ENCODE data around the gene BACE1-AS.
A peak's percentile ranks its signal among the peaks of the same experiment; 100 is the strongest.
"Not testable (repeated sequence)": the region's sequence is repeated elsewhere in the genome, so short reads cannot be mapped to it uniquely, and the experiment has no call there.

BACE1-AS gene

DNA sequence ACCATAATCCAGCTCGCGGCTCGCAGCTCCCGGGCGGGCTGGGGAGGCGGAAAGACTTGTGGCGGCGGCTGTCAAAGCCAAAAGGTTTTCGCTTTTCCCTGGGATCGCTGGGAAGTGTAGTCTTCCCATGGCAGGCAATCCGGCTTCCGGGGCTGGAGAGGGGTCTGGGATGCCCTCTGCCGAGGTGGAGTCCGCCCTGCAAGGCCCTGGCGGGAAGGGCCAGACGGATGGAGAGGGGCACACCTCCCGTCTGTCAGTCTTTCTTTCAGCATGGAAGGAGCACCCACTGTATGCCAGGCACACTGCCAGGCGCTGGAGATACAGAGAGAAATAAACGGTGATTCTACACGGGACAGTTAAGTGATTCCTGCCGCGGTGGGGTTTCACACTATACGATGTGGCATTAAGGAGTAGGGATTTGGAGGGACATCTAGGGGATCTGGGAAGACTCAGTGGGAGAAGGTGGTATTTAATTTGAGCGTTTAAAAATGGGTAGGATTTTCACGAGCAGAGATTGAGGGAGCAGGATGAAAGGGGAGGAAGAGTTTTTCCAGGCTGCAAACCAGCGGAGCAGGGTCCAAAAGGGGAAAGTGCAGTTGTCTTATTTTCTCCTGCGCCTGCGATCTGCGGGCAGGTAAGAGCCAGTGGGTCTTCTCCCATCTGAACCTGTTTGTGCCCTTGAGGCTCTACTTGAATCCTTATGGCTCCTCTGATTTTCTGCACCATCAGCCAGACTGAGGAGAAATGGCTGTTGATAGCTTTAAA is 25.2 kb downstream of the BACE1-AS start, which contains the start of gene BACE1:
Gene BACE1, minus strand, starts transcription at position 60 of the 765 bp plus-strand sequence. CDS start 461 bp downstream, outside the sequence.
- Histone ChIP-seq H3K36me3 (replicated peaks; ENCODE audit: insufficient read depth, low read length) (no peaks in the 10 kb centered on the region), H4K20me1 (ENCODE audit: insufficient read depth, low read length) (no peaks in the 10 kb centered on the region), H3K4me1 (ENCODE audit: low read length) (no peaks in the 10 kb centered on the region), H3K4me3 (ENCODE audit: low read length) (no peak within 1 kb of the TSS; the same call in 1 of the 2 replicates), H3K79me2 (ENCODE audit: low read length) (no peaks in the 10 kb centered on the region), H3F3A (ENCODE audit: insufficient read depth, low read length) (no peaks in the 10 kb centered on the region), H3K9me3 (replicated peaks; ENCODE audit: insufficient read depth, low read length) (no peaks in the 10 kb centered on the region), H2AFZ (ENCODE audit: low read length) (no peak within 1 kb of the TSS), H3K9ac (ENCODE audit: low read length) (no peak within 1 kb of the TSS), H3K27ac (ENCODE audit: low read length) (no peak within 1 kb of the TSS), H3K27me3 (replicated peaks; ENCODE audit: insufficient read depth, low read length) (no peaks in the 10 kb centered on the region; the same call in none of the 2 replicates), H3K4me2 (ENCODE audit: low read depth, low read length) (no peak within 1 kb of the TSS; the same call in 1 of the 2 replicates), H3K9me2 (replicated peaks; ENCODE audit: insufficient read depth, low read length) (no peaks in the 10 kb centered on the region)
- TF ChIP-seq, protein P1, sequence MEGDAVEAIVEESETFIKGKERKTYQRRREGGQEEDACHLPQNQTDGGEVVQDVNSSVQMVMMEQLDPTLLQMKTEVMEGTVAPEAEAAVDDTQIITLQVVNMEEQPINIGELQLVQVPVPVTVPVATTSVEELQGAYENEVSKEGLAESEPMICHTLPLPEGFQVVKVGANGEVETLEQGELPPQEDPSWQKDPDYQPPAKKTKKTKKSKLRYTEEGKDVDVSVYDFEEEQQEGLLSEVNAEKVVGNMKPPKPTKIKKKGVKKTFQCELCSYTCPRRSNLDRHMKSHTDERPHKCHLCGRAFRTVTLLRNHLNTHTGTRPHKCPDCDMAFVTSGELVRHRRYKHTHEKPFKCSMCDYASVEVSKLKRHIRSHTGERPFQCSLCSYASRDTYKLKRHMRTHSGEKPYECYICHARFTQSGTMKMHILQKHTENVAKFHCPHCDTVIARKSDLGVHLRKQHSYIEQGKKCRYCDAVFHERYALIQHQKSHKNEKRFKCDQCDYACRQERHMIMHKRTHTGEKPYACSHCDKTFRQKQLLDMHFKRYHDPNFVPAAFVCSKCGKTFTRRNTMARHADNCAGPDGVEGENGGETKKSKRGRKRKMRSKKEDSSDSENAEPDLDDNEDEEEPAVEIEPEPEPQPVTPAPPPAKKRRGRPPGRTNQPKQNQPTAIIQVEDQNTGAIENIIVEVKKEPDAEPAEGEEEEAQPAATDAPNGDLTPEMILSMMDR (IDR thresholded peaks at IDR 0.05; ENCODE audit: low read length), result no peak
- TF ChIP-seq EZH2phosphoT487 (IDR thresholded peaks at IDR 0.05; ENCODE audit: low read length) (no peak), EZH2 (optimal IDR thresholded peaks at IDR 0.05; ENCODE audit: low read depth, low read length) (no peak)
- DNase-seq, result no peak

DNA sequence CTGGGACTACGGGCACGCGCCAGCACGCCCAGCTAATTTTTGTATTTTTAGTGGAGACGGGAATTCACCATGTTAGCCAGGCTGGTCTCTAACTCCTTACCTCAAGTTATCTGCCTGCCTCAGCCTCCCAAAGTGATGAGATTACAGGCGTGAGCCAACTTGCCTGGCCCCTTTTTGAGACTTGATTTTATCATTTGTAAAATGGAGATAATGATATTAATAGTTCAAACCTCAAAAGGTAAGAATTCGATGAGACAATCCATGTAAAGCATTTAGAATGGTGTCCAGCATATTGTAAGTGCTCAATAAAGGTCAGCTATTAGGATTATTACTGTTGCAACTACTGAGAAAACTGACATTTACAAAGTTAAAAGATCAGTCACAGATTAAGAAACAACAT is 27.6 kb downstream of the BACE1-AS start:
- H3K79me2 ChIP-seq (ENCODE audit: low read length), result no peaks in the 10 kb centered on the region
- H2AFZ ChIP-seq (ENCODE audit: low read length), result no peak overlapping the region
- no peaks in the 10 kb centered on the region for H3F3A ChIP-seq (ENCODE audit: insufficient read depth, low read length)
- no peak overlapping the region for H3K9ac ChIP-seq (ENCODE audit: low read length)
- no peaks in the 10 kb centered on the region for H3K9me3 ChIP-seq (replicated peaks; ENCODE audit: insufficient read depth, low read length)
- H3K4me2 ChIP-seq (ENCODE audit: low read depth, low read length), result no peak overlapping the region
- H3K4me1 ChIP-seq (ENCODE audit: low read length), result no peaks in the 10 kb centered on the region
- no peaks in the 10 kb centered on the region for H3K36me3 ChIP-seq (replicated peaks; ENCODE audit: insufficient read depth, low read length)
- no peak overlapping the region for H3K27ac ChIP-seq (ENCODE audit: low read length)
- no peak for DNase-seq
- H3K27me3 ChIP-seq (replicated peaks; ENCODE audit: insufficient read depth, low read length), result no peaks in the 10 kb centered on the region; the same call in none of the 2 replicates
- TF ChIP-seq, protein P1 (IDR thresholded peaks at IDR 0.05; ENCODE audit: low read length), result no peak
- TF ChIP-seq EZH2 (optimal IDR thresholded peaks at IDR 0.05; ENCODE audit: low read depth, low read length), result no peak
- no peak for TF ChIP-seq EZH2phosphoT487 (IDR thresholded peaks at IDR 0.05; ENCODE audit: low read length)
- no peaks in the 10 kb centered on the region for H4K20me1 ChIP-seq (ENCODE audit: insufficient read depth, low read length)
- H3K9me2 ChIP-seq (replicated peaks; ENCODE audit: insufficient read depth, low read length), result no peaks in the 10 kb centered on the region
- no peak overlapping the region for H3K4me3 ChIP-seq (ENCODE audit: low read length)

DNA sequence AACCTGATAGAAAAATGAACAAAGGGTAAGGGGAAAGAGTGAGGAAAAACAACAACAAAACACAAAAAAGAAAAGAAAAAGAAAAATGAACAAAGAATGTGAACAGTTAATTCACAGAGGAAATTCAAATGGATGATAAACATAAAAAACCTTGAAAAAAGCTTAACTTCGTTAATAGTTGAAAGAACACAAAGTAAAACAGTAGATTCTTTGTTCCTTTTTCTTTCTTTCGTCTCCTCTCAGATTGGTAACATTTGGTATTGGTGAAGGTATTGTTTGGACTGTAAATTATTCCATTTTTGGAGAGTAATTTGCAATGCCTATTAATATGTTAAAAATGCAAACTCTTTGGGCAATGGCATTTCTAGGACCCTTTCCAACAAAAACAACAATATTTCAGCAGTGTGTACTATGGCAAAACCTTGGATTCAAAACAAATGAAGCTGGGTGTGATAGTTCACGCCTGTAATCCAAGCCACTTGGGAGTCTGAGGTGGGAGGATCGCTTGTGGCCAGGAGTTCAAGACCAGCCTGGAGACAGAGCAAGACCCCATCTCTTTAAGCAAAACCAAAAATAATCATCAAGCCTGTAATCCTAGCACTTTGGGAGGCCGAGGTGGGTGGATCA is 28.2 kb downstream of the BACE1-AS start:
- no peak for DNase-seq

DNA sequence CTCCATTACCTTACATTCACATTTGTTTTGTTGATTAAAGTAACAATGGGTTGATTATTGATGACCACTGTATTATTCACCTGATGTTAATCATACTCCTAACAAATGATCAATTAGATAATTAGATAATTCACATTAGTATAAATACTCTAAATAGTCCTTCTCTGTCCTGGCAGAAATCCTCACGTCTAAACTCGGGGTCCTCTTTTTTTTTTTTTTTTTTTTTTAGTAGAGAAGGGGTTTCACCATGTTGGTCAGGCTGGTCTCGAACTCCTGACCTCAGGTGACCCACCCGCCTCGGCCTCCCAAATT is 36.1 kb downstream of the BACE1-AS start:
- not testable (repeated sequence) for H3F3A ChIP-seq (ENCODE audit: insufficient read depth, low read length); DNase-seq; H3K36me3 ChIP-seq (replicated peaks; ENCODE audit: insufficient read depth, low read length); H3K9me2 ChIP-seq (replicated peaks; ENCODE audit: insufficient read depth, low read length); H3K27ac ChIP-seq (ENCODE audit: low read length); H3K79me2 ChIP-seq (ENCODE audit: low read length); H3K27me3 ChIP-seq (replicated peaks; ENCODE audit: insufficient read depth, low read length); H3K9me3 ChIP-seq (replicated peaks; ENCODE audit: insufficient read depth, low read length); H3K4me1 ChIP-seq (ENCODE audit: low read length); H2AFZ ChIP-seq (ENCODE audit: low read length); H3K9ac ChIP-seq (ENCODE audit: low read length); H4K20me1 ChIP-seq (ENCODE audit: insufficient read depth, low read length)
- Histone ChIP-seq H3K4me2 (ENCODE audit: low read depth, low read length) (peak overlapping the region; percentile 11; the same call in 1 of the 2 replicates), H3K4me3 (ENCODE audit: low read length) (peak overlapping the region; percentile 76)

More for the DNA sequence above, 28.2 kb downstream of the BACE1-AS start:
- TF ChIP-seq EZH2 (optimal IDR thresholded peaks at IDR 0.05; ENCODE audit: low read depth, low read length) (no peak), EZH2phosphoT487 (IDR thresholded peaks at IDR 0.05; ENCODE audit: low read length) (no peak)
- TF ChIP-seq, protein P1 (IDR thresholded peaks at IDR 0.05; ENCODE audit: low read length), result no peak
- no peaks in the 10 kb centered on the region for H3K79me2 ChIP-seq (ENCODE audit: low read length)
- no peaks in the 10 kb centered on the region for H3K36me3 ChIP-seq (replicated peaks; ENCODE audit: insufficient read depth, low read length)
- H3K4me2 ChIP-seq (ENCODE audit: low read depth, low read length), result no peak overlapping the region
- no peak overlapping the region for H3K4me3 ChIP-seq (ENCODE audit: low read length)
- H3K27me3 ChIP-seq (replicated peaks; ENCODE audit: insufficient read depth, low read length), result no peaks in the 10 kb centered on the region; the same call in none of the 2 replicates
- H3K9me2 ChIP-seq (replicated peaks; ENCODE audit: insufficient read depth, low read length), result no peaks in the 10 kb centered on the region
- H3F3A ChIP-seq (ENCODE audit: insufficient read depth, low read length), result no peaks in the 10 kb centered on the region
- H3K4me1 ChIP-seq (ENCODE audit: low read length), result no peaks in the 10 kb centered on the region
- no peak overlapping the region for H3K9ac ChIP-seq (ENCODE audit: low read length)
- no peak overlapping the region for H2AFZ ChIP-seq (ENCODE audit: low read length)
- H4K20me1 ChIP-seq (ENCODE audit: insufficient read depth, low read length), result no peaks in the 10 kb centered on the region
- H3K9me3 ChIP-seq (replicated peaks; ENCODE audit: insufficient read depth, low read length), result no peaks in the 10 kb centered on the region
- no peak overlapping the region for H3K27ac ChIP-seq (ENCODE audit: low read length)

Data from MM.1S (cell line).